Measurements from ENCODE around the gene IGSF23.

- TF ChIP-seq, protein P1, sequence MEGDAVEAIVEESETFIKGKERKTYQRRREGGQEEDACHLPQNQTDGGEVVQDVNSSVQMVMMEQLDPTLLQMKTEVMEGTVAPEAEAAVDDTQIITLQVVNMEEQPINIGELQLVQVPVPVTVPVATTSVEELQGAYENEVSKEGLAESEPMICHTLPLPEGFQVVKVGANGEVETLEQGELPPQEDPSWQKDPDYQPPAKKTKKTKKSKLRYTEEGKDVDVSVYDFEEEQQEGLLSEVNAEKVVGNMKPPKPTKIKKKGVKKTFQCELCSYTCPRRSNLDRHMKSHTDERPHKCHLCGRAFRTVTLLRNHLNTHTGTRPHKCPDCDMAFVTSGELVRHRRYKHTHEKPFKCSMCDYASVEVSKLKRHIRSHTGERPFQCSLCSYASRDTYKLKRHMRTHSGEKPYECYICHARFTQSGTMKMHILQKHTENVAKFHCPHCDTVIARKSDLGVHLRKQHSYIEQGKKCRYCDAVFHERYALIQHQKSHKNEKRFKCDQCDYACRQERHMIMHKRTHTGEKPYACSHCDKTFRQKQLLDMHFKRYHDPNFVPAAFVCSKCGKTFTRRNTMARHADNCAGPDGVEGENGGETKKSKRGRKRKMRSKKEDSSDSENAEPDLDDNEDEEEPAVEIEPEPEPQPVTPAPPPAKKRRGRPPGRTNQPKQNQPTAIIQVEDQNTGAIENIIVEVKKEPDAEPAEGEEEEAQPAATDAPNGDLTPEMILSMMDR (IDR thresholded peaks at IDR 0.05): no peak
- TF ChIP-seq POLR2AphosphoS5 (IDR thresholded peaks at IDR 0.05) (no peak), POLR2A (IDR thresholded peaks at IDR 0.05) (no peak), EP300 (IDR thresholded peaks at IDR 0.05) (no peak)
Measured at GRCh38 chr19:44572581-44572900, 40.8 kb upstream of the IGSF23 start.

Measured in upper lobe of left lung (tissue), 4 donors.